ENCODE measurements around the gene NUDT1. TPM values are rescaled to one million over a fixed set of nuclear protein-coding genes. Genes with fewer than 3 reads are reported as not detected.

The NUDT1 gene
- total RNA-seq, 1 experiment from 2014 or later = 47.4 TPM

GRCh38 chr7:2287745-2288144 is 45.7 kb downstream of the NUDT1 start:
- ChIA-PET CTCF (no interaction called here), RAD21 (ENCODE audit: low non-redundant PET in 1 of 2, low total read pairs in 2 of 2, uncharacterized antibody in 2 of 2, unreplicated experiment in 2 of 2) (no interaction called here), POLR2A (no interaction called here)
- Histone ChIP-seq H2AFZ (ENCODE audit: low read depth, low read length, poor library complexity, severe bottlenecking) (no peak overlapping the region), H3K27ac (ENCODE audit: low read depth, low read length) (no peak overlapping the region), H3K9me2 (ENCODE audit: insufficient read depth) (no peaks in the 10 kb centered on the region), H3K4me1 (ENCODE audit: control insufficient read depth in 1 of 2, insufficient read depth in 2 of 2, low read length in 2 of 2) (no peaks in the 10 kb centered on the region), H3K9me3 (ENCODE audit: control insufficient read depth in 1 of 2, insufficient read depth in 1 of 2, low read depth in 1 of 2, low read length in 2 of 2) (no peaks in the 10 kb centered on the region), H4K20me1 (ENCODE audit: insufficient read depth) (no peaks in the 10 kb centered on the region), H3K36me3 (ENCODE audit: control insufficient read depth in 1 of 2, insufficient read depth in 2 of 2, low read length in 2 of 2) (no peaks in the 10 kb centered on the region), H3K27me3 (ENCODE audit: insufficient read depth, low read length) (no peaks in the 10 kb centered on the region), H3K79me2 (ENCODE audit: insufficient read depth, low read length) (peaks cover 14% of the 10 kb centered on the region; the same call in 1 of the 2 replicates), H3K4me3 (replicated peaks in 1 of 2; ENCODE audit: low read depth in 1 of 2, low read length in 2 of 2) (no peak overlapping the region), H3K4me2 (ENCODE audit: low read length) (no peak overlapping the region), H3K9ac (ENCODE audit: low read length) (no peak overlapping the region)
- no peak for DNase-seq (ENCODE audit: low read depth, low spot score)
- TF ChIP-seq JUND (IDR thresholded peaks at IDR 0.05) (no peak), RAD21 (IDR thresholded peaks at IDR 0.05; ENCODE audit: low read depth) (no peak), EZH2 (IDR thresholded peaks at IDR 0.05) (no peak), TCF7L2 (IDR thresholded peaks at IDR 0.05; ENCODE audit: borderline replicate concordance, extremely low read depth, insufficient read depth, insufficient read length) (no peak), MAX (IDR thresholded peaks at IDR 0.05) (no peak), SRF (IDR thresholded peaks at IDR 0.05; ENCODE audit: low read depth) (no peak)
- no TSS peak for BruUV-seq (replicated peaks)
- ATAC-seq = no peak
- intact Hi-C loops (cut with micrococcal nuclease) = no loop called here

DNA sequence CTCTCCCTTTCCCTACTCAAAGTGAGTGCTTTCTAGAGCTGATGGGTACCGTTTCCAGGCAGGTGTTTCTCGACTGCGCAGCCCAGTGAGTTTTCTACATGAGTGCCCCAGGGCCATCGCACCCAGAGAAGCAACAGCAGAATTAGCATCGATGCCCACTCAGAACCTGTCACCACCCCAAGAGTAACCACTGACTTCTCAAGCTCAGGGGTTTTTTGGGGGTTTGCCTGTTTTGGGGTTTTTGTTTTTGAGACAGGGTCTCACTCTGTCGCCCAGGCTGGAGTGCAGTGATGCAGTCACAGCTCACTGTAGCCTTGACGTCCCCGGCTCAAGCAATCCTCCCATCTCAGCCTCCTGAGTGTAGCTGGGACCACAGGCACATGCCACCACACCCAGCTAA is 46.5 kb downstream of the NUDT1 start:
- Histone ChIP-seq H3K79me2 (ENCODE audit: insufficient read depth, low read length) (peaks cover 14% of the 10 kb centered on the region; the same call in 1 of the 2 replicates), H3K27me3 (ENCODE audit: insufficient read depth, low read length) (no peaks in the 10 kb centered on the region), H3K27ac (ENCODE audit: low read depth, low read length) (no peak overlapping the region), H3K36me3 (ENCODE audit: control insufficient read depth in 1 of 2, insufficient read depth in 2 of 2, low read length in 2 of 2) (no peaks in the 10 kb centered on the region), H4K20me1 (ENCODE audit: insufficient read depth) (no peaks in the 10 kb centered on the region), H2AFZ (ENCODE audit: low read depth, low read length, poor library complexity, severe bottlenecking) (no peak overlapping the region), H3K9ac (ENCODE audit: low read length) (no peak overlapping the region), H3K4me1 (ENCODE audit: control insufficient read depth in 1 of 2, insufficient read depth in 2 of 2, low read length in 2 of 2) (no peaks in the 10 kb centered on the region), H3K4me3 (replicated peaks in 1 of 2; ENCODE audit: low read depth in 1 of 2, low read length in 2 of 2) (no peak overlapping the region), H3K4me2 (ENCODE audit: low read length) (no peak overlapping the region), H3K9me3 (ENCODE audit: control insufficient read depth in 1 of 2, insufficient read depth in 1 of 2, low read depth in 1 of 2, low read length in 2 of 2) (no peaks in the 10 kb centered on the region), H3K9me2 (ENCODE audit: insufficient read depth) (no peaks in the 10 kb centered on the region)
- ChIA-PET CTCF (no interaction called here), POLR2A (no interaction called here), RAD21 (ENCODE audit: low non-redundant PET in 1 of 2, low total read pairs in 2 of 2, uncharacterized antibody in 2 of 2, unreplicated experiment in 2 of 2) (no interaction called here)
- intact Hi-C loops (cut with micrococcal nuclease) = no loop called here
- DNase-seq (ENCODE audit: low read depth, low spot score) (no peak), ATAC-seq (no peak)
- TF ChIP-seq TCF7L2 (IDR thresholded peaks at IDR 0.05; ENCODE audit: borderline replicate concordance, extremely low read depth, insufficient read depth, insufficient read length) (no peak), FOSL1 (IDR thresholded peaks at IDR 0.05; ENCODE audit: low read depth) (no peak), SP1 (IDR thresholded peaks at IDR 0.05; ENCODE audit: low read depth) (no peak), JUND (IDR thresholded peaks at IDR 0.05) (no peak), ZNF274 (IDR thresholded peaks at IDR 0.05; ENCODE audit: low read depth, low read length) (no peak), CBX3 (IDR thresholded peaks at IDR 0.05; ENCODE audit: low read depth) (no peak), ZFX (IDR thresholded peaks at IDR 0.05) (no peak), SRF (IDR thresholded peaks at IDR 0.05; ENCODE audit: low read depth) (no peak), MAX (IDR thresholded peaks at IDR 0.05) (no peak), EZH2phosphoT487 (IDR thresholded peaks at IDR 0.05; ENCODE audit: borderline replicate concordance) (no peak), CEBPB (IDR thresholded peaks at IDR 0.05; ENCODE audit: low read depth) (no peak), SIN3A (IDR thresholded peaks at IDR 0.05; ENCODE audit: low read depth) (no peak), EZH2 (IDR thresholded peaks at IDR 0.05) (no peak), ZBTB33 (IDR thresholded peaks at IDR 0.05; ENCODE audit: extremely low read depth, insufficient replicate concordance, low read length) (no peak)
- TF ChIP-seq, protein P1, sequence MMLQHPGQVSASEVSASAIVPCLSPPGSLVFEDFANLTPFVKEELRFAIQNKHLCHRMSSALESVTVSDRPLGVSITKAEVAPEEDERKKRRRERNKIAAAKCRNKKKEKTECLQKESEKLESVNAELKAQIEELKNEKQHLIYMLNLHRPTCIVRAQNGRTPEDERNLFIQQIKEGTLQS (IDR thresholded peaks at IDR 0.05) = no peak
- TF ChIP-seq, protein P2, sequence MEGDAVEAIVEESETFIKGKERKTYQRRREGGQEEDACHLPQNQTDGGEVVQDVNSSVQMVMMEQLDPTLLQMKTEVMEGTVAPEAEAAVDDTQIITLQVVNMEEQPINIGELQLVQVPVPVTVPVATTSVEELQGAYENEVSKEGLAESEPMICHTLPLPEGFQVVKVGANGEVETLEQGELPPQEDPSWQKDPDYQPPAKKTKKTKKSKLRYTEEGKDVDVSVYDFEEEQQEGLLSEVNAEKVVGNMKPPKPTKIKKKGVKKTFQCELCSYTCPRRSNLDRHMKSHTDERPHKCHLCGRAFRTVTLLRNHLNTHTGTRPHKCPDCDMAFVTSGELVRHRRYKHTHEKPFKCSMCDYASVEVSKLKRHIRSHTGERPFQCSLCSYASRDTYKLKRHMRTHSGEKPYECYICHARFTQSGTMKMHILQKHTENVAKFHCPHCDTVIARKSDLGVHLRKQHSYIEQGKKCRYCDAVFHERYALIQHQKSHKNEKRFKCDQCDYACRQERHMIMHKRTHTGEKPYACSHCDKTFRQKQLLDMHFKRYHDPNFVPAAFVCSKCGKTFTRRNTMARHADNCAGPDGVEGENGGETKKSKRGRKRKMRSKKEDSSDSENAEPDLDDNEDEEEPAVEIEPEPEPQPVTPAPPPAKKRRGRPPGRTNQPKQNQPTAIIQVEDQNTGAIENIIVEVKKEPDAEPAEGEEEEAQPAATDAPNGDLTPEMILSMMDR (IDR thresholded peaks at IDR 0.05 in 2 of 3, conservative IDR thresholded peaks at IDR 0.05 in 1 of 3; ENCODE audit: borderline replicate concordance in 1 of 3, insufficient read depth in 1 of 3, low read depth in 2 of 3, low read length in 2 of 3) = no peak
- no TSS peak for BruUV-seq (replicated peaks)
